Peyer's patch (tissue), 4 donors: ENCODE results near the gene SZRD1.

ENCODE experiments used
- POLR2A ChIP-seq, 2 donors: fragments of 450-650 bp; IDR thresholded peaks; one replicate each; pipeline ENCODE4 v1.5.1; 2017; ENCODE audit warnings: antibody characterized with exemption in 2 of 2, mild to moderate bottlenecking in 2 of 2, moderate library complexity in 2 of 2
- TF ChIP-seq, protein P1 (sequence below), 6 experiments: fragments of 450-650 bp in 4 of 6; fragments of 200-600 bp in 2 of 6; sonication (generic) in 1 of 6; IDR thresholded peaks; one replicate each; pipeline ENCODE4 v1.5.1; 2017 to 2019; ENCODE audit warnings: antibody characterized with exemption in 6 of 6, mild to moderate bottlenecking in 3 of 6, moderate library complexity in 1 of 6

DNA sequence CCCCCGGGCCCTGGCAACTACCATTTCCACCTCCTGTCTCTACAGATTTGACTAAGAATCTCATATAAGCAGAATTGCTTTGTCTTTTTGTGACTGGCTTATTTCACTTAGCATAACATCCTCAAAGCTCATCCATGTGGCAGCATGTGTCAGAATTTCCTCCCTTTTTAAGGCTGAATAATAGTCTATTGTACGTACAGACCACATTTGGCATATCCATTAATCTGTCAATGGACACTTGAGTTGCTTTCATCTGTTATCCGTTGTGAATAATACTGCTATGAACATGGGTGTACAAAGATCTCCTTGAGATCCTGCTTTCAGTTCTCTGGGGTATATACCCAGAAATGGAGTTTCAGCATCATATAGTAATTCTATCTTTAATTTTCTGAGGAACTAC lies 46.1 kb downstream of the SZRD1 start:
- TF ChIP-seq, protein P1, sequence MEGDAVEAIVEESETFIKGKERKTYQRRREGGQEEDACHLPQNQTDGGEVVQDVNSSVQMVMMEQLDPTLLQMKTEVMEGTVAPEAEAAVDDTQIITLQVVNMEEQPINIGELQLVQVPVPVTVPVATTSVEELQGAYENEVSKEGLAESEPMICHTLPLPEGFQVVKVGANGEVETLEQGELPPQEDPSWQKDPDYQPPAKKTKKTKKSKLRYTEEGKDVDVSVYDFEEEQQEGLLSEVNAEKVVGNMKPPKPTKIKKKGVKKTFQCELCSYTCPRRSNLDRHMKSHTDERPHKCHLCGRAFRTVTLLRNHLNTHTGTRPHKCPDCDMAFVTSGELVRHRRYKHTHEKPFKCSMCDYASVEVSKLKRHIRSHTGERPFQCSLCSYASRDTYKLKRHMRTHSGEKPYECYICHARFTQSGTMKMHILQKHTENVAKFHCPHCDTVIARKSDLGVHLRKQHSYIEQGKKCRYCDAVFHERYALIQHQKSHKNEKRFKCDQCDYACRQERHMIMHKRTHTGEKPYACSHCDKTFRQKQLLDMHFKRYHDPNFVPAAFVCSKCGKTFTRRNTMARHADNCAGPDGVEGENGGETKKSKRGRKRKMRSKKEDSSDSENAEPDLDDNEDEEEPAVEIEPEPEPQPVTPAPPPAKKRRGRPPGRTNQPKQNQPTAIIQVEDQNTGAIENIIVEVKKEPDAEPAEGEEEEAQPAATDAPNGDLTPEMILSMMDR (IDR thresholded peaks at IDR 0.05) = no peak
- no peak for TF ChIP-seq POLR2A (IDR thresholded peaks at IDR 0.05)
